ENCODE data around the gene CCDC85C. TPM values are rescaled to one million over a fixed set of nuclear protein-coding genes. Genes with fewer than 3 reads are reported as not detected.
A peak's percentile ranks its signal among the peaks of the same experiment; 100 is the strongest.

CCDC85C gene
- total RNA-seq, 1 donor, result 11.2 TPM

DNA sequence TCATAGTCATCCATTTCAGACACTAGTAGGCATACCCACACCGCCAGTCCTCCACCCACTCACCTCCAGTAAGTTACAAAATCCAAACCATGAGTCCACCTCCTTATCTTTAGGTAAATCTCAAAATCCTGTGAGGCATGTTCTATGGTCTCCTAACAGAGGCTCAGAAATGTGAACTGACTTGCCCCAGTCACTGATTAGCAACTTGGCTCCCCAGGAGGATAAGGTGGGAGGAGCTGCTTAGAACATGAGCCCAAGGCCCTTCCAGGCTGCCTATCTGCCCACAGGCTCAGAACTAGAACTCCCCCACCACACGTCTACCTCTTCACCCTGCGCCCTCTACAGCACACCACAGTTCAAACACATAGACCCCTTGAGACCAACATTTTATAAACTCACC lies 143.2 kb downstream of the CCDC85C start:
- H3K4me3 ChIP-seq (ENCODE audit: low read depth, low read length), result no peak overlapping the region
- no peak for DNase-seq (ENCODE audit: low read depth)
- TF ChIP-seq, protein P1, sequence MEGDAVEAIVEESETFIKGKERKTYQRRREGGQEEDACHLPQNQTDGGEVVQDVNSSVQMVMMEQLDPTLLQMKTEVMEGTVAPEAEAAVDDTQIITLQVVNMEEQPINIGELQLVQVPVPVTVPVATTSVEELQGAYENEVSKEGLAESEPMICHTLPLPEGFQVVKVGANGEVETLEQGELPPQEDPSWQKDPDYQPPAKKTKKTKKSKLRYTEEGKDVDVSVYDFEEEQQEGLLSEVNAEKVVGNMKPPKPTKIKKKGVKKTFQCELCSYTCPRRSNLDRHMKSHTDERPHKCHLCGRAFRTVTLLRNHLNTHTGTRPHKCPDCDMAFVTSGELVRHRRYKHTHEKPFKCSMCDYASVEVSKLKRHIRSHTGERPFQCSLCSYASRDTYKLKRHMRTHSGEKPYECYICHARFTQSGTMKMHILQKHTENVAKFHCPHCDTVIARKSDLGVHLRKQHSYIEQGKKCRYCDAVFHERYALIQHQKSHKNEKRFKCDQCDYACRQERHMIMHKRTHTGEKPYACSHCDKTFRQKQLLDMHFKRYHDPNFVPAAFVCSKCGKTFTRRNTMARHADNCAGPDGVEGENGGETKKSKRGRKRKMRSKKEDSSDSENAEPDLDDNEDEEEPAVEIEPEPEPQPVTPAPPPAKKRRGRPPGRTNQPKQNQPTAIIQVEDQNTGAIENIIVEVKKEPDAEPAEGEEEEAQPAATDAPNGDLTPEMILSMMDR (IDR thresholded peaks at IDR 0.05; ENCODE audit: insufficient read depth, low read depth, low read length), result no peak

DNA sequence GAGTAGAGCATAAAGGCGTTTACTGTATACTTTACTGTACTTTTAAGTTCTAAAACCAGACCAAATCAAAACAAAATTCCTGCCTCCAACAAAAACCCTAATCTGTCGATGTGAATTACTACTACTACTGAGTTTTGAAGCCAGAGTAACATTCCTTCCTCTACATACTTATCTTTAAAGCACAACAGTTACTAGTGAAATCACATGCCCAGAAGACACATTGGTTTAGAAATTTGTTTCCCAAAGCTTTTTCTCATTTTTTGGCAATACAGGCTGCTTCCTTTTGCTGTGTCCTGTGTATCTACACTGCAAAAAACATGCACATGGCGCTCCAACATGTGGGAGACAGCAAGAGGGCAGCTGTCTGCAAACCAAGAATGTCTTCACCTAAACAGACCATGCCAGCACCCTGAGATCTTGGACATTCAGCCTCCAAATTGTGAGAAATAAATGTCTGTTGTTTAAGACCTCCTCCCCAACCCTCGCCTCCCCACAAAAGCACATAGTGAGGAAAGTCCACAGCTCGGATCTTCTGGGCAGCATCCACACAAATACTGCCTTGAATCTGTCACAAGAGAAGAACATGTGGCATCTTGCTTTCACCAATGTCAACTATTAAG lies 144.4 kb downstream of the CCDC85C start:
- DNase-seq (ENCODE audit: low read depth), result peak; percentile 51
- H3K4me3 ChIP-seq (ENCODE audit: low read depth, low read length), result no peak overlapping the region

DNA sequence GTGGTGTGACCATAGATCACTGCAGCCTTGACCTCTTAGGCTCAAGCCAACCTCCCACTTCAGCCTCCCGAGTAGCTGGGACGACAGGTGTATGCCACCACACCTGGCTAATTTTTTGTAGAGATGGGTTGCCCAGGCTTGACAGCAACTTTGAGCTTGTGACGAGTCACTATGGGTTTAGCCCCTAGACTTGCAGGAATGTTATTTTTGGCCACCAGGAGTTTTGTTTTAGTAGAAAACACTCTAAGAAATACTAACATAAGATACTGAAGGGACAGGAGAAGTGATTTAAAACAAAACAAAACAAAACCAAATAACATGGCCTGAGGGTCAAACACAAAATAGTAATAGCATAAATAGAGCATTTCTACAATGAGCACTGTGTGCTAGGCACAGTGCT lies 149.8 kb downstream of the CCDC85C start:
- no peak overlapping the region for H3K4me3 ChIP-seq (ENCODE audit: low read depth, low read length)
- peak; percentile 39 for DNase-seq (ENCODE audit: low read depth)
- TF ChIP-seq, protein P1 (IDR thresholded peaks at IDR 0.05; ENCODE audit: insufficient read depth, low read depth, low read length), result no peak

More for the DNA sequence above, 144.4 kb downstream of the CCDC85C start:
- TF ChIP-seq, protein P1 (IDR thresholded peaks at IDR 0.05; ENCODE audit: insufficient read depth, low read depth, low read length), result no peak

DNA sequence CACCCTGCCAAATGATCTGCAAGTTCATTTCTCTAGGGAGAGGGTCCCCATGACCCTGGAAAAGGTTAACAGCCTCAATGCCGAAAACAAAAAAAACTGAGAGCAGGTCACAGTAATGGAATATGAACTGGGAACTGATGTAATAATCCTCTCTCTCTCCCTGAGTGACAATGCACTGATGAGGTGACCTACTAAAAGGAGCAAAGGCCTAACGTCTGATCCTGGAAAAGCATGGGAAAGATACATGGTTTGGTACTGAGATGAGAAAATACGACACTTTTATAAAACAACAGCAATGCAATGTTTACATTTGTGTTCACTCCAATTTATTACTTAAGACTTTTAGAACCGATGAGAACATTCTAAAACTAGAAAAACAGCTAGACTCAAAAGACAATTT lies 151.0 kb downstream of the CCDC85C start:
- peak; percentile 56 for DNase-seq (ENCODE audit: low read depth)
- TF ChIP-seq, protein P1 (IDR thresholded peaks at IDR 0.05; ENCODE audit: insufficient read depth, low read depth, low read length), result no peak
- no peak overlapping the region for H3K4me3 ChIP-seq (ENCODE audit: low read depth, low read length)

DNA sequence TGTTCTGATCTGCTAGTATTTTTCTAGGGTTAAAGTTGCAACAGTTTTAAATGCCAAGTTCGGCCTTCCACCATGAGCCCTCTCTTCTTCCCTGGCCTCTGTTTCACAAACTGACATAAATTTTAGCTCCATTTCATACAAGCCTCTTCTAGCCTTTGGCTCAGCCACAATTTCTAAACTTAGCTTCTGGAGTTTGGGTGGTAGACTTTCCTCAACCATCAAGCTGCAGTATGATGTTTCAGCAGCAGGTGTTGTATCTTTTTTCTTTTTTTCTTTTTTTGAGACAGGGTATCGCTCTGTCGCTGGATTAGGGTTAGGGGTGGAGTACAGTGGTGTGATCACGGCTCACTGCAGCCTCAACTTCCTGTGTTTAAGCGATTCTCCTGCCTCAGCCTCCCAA lies 152.8 kb downstream of the CCDC85C start:
- TF ChIP-seq, protein P1 (IDR thresholded peaks at IDR 0.05; ENCODE audit: insufficient read depth, low read depth, low read length), result no peak
- H3K4me3 ChIP-seq (ENCODE audit: low read depth, low read length), result no peak overlapping the region
- DNase-seq (ENCODE audit: low read depth), result no peak

DNA sequence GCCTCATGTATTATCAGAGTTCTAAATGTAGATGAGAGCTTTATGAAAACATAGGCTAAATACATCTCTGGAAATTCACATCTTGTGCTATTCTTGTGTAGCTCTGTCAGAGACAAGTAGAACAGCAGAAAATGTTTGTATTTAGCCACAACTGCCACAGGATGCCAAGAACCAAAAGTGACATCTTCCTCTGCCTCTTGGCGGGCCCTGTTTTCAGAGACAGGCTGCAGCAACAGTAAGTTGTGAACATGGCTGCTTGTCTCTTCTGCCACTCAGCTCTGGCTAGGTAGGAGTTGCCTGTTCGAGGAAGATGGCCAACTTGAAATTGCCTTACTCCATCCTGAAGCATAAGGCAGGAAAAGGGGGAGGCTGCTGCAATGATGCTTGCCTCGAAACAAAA lies 153.7 kb downstream of the CCDC85C start:
- no peak overlapping the region for H3K4me3 ChIP-seq (ENCODE audit: low read depth, low read length)
- TF ChIP-seq, protein P1 (IDR thresholded peaks at IDR 0.05; ENCODE audit: insufficient read depth, low read depth, low read length), result no peak
- DNase-seq (ENCODE audit: low read depth), result no peak

Small RNAs within 50 kb of the gene (small RNA-seq; reads per million reads assigned to genes)
- gene RF00019, result not detected

Other genes starting within 250 kb of the CCDC85C start
- 44.1 and 57.0 TPM in 2 replicates for gene SETD3, start 123.3 kb downstream of the CCDC85C start, total RNA-seq
- 20.9 and 38.4 TPM in 2 replicates for gene CCNK, start 122.8 kb downstream of the CCDC85C start, total RNA-seq
- 3.9 TPM in 2 replicates for gene HHIPL1, start 40.9 kb upstream of the CCDC85C start, total RNA-seq
- gene CYP46A1, start 80.1 kb upstream of the CCDC85C start, total RNA-seq, result under 0.01 TPM in 2 replicates
- gene EML1, start 189.2 kb upstream of the CCDC85C start, total RNA-seq, result 23.8 and 34.5 TPM in 2 replicates